Measurements from ENCODE around the gene ITIH4.

DNA sequence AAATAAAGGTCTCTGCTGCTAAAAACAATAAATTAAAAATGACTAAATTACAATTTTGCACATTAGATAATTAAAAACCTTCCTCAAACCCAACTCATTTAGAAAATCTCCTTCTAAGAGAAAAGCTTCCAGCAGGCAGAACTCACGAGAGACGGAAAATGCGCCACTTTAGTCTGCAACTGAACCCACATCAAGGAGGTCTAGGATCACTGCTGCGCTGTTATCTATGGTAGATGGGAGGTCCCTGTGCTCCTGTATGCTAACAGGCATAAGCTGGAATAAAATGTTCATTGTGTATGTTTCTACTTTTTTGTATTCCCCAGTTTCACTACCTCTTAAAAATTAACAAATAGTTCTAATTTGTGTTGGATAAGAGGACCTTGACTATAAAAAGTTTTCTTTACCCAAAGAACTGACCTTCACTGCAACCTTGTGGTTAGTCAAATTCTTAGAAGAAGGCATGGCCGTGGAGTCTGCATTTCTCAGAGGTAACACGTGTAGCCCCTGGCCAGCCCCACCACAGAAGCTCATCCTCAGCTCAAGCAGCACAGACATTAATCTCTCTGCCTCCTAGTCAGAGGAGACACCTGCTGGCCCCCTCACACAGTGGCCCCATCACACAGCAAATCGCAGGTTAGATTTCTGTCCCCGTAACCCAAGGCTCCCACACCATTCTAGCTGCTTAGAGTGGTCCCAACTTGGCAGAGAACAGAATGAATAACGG is 44.6 kb upstream of the ITIH4 start:
- TF ChIP-seq TBP (optimal IDR thresholded peaks at IDR 0.05; ENCODE audit: low read depth, low read length) (no peak), SIN3A (IDR thresholded peaks at IDR 0.05; ENCODE audit: borderline replicate concordance in 2 of 2, control insufficient read depth in 1 of 2, low read depth in 2 of 2, low read length in 2 of 2) (no peak), EP300 (IDR thresholded peaks at IDR 0.05; ENCODE audit: low read length) (no peak), RUNX1 (IDR thresholded peaks at IDR 0.05; ENCODE audit: low read depth) (no peak)

All from K562 (cell line).